ENCODE data around the gene VWCE. TPM values are rescaled to one million over a fixed set of nuclear protein-coding genes. Genes with fewer than 3 reads are reported as not detected.

VWCE gene
- total RNA-seq, 1 donor from 2014 or later, result 5.1 TPM

GRCh38 chr11:61290905-61291690, 4.0 kb downstream of the VWCE start:
- H3K4me2 ChIP-seq, result no peak overlapping the region
- H3K4me3 ChIP-seq, result no peak overlapping the region
- no peak overlapping the region for H2AFZ ChIP-seq (replicated peaks)
- peaks cover 13% of the 10 kb centered on the region for H3K4me1 ChIP-seq
- TF ChIP-seq CTCF (IDR thresholded peaks at IDR 0.05) (peak; percentile 25), EZH2 (IDR thresholded peaks at IDR 0.05) (no peak), EZH2phosphoT487 (IDR thresholded peaks at IDR 0.05) (no peak)
- H3F3A ChIP-seq (ENCODE audit: low read depth), result peaks cover 16% of the 10 kb centered on the region
- H3K79me2 ChIP-seq (ENCODE audit: low read depth), result peaks cover 6% of the 10 kb centered on the region
- Mint-ChIP-seq H3K4me1 (peaks cover 16% of the 10 kb centered on the region), H3K27me3 (ENCODE audit: insufficient read depth, low read depth) (peaks cover 23% of the 10 kb centered on the region), H3K27ac (no peak overlapping the region), H3K4me3 (no peak overlapping the region), H3K9me3 (no peaks in the 10 kb centered on the region), H3K36me3 (peaks cover 2% of the 10 kb centered on the region)
- no peak overlapping the region for H3K27ac ChIP-seq
- H4K20me1 ChIP-seq (ENCODE audit: low read depth), result no peaks in the 10 kb centered on the region
- H3K36me3 ChIP-seq, result no peaks in the 10 kb centered on the region
- no peaks in the 10 kb centered on the region for H3K9me3 ChIP-seq (ENCODE audit: low read depth)
- H3K27me3 ChIP-seq, result peaks cover 14% of the 10 kb centered on the region
- no peak overlapping the region for H3K9ac ChIP-seq
- no peak for DNase-seq (ENCODE audit: low spot score)

DNA sequence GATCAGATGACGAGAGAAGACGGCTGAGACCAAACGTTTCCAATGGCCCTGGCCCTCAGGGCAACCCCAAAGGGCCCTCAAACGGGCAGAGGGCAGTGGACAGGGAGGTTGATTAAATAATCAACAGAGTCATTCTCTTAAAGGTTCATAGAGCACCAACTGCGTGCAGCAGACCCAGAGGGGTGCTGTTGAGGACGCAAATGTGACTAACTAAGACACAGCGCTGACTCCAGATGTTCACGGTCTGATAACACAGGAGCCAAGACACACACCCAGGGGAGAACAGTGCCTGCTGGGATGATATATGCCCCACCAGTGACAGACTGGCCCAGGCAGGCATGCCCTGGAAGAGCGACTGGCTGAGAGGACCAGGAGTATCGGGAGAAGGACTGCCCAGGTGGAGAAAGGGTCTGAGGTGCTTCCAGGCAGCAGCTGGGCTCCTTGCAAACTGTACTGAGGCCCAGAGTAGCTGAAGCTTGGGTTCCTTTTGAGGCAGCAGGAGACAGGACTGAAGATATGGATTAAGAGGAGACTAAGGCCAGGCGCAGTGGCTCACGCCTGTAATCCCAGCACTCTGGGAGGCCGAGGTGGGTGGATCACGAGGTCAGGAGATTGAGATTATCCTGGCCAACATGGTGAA, 7.7 kb downstream of the VWCE start:
- peaks cover 6% of the 10 kb centered on the region for H3K79me2 ChIP-seq (ENCODE audit: low read depth)
- no peak overlapping the region for H3K4me2 ChIP-seq
- Mint-ChIP-seq H3K36me3 (peaks cover 3% of the 10 kb centered on the region), H3K27ac (peak overlapping the region; percentile 35), H3K4me3 (no peak overlapping the region), H3K27me3 (ENCODE audit: insufficient read depth, low read depth) (peaks cover 16% of the 10 kb centered on the region), H3K9me3 (no peaks in the 10 kb centered on the region), H3K4me1 (peaks cover 7% of the 10 kb centered on the region)
- peaks cover under 1% of the 10 kb centered on the region for H3F3A ChIP-seq (ENCODE audit: low read depth)
- no peaks in the 10 kb centered on the region for H4K20me1 ChIP-seq (ENCODE audit: low read depth)
- H3K27ac ChIP-seq, result no peak overlapping the region
- no peak for DNase-seq (ENCODE audit: low spot score)
- H3K4me3 ChIP-seq, result no peak overlapping the region
- no peak overlapping the region for H2AFZ ChIP-seq (replicated peaks)
- no peaks in the 10 kb centered on the region for H3K36me3 ChIP-seq
- peaks cover 4% of the 10 kb centered on the region for H3K27me3 ChIP-seq
- H3K4me1 ChIP-seq, result no peaks in the 10 kb centered on the region
- TF ChIP-seq CTCF (IDR thresholded peaks at IDR 0.05) (no peak), EZH2phosphoT487 (IDR thresholded peaks at IDR 0.05) (no peak), EZH2 (IDR thresholded peaks at IDR 0.05) (no peak)
- no peak overlapping the region for H3K9ac ChIP-seq
- H3K9me3 ChIP-seq (ENCODE audit: low read depth), result no peaks in the 10 kb centered on the region

DNA sequence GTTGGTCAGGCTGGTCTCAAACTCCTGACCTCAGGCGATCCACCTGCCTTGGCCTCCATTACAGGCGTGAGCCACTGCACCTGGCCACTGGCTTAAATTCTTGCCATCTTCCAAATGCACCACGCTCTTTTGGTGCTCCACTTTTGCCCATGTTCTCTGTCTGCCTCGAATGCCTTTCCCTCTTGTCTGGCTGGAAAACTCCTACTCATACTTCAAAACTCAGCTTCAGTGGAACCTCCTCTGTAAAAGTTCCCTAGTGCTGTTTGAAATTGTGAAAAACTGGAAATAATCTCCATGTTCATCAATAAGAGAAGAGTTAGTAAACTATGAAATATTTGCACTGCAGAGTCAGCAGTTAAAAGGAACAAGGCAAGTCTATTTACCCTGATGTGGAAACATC, 11.5 kb downstream of the VWCE start:
- Histone ChIP-seq H3K27ac (no peak overlapping the region), H4K20me1 (ENCODE audit: low read depth) (no peaks in the 10 kb centered on the region), H3K36me3 (no peaks in the 10 kb centered on the region), H3K9me3 (ENCODE audit: low read depth) (no peaks in the 10 kb centered on the region), H3K4me1 (no peaks in the 10 kb centered on the region), H3K27me3 (peaks cover 11% of the 10 kb centered on the region), H3K9ac (no peak overlapping the region), H3F3A (ENCODE audit: low read depth) (peaks cover 8% of the 10 kb centered on the region), H3K4me3 (no peak overlapping the region), H3K4me2 (no peak overlapping the region), H2AFZ (replicated peaks) (no peak overlapping the region), H3K79me2 (ENCODE audit: low read depth) (no peaks in the 10 kb centered on the region)
- no peaks in the 10 kb centered on the region for H3K9me3 Mint-ChIP-seq
- peaks cover 19% of the 10 kb centered on the region for H3K4me1 Mint-ChIP-seq
- H3K27me3 Mint-ChIP-seq (ENCODE audit: insufficient read depth, low read depth), result peaks cover 8% of the 10 kb centered on the region
- peaks cover 3% of the 10 kb centered on the region for H3K36me3 Mint-ChIP-seq
- no peak for TF ChIP-seq EZH2 (IDR thresholded peaks at IDR 0.05)
- TF ChIP-seq EZH2phosphoT487 (IDR thresholded peaks at IDR 0.05), result no peak
- TF ChIP-seq CTCF (IDR thresholded peaks at IDR 0.05), result no peak
- no peak overlapping the region for H3K4me3 Mint-ChIP-seq
- H3K27ac Mint-ChIP-seq, result no peak overlapping the region
- no peak for DNase-seq (ENCODE audit: low spot score)
